HG03064 (cell line): ENCODE measurements around the gene TM9SF4.
"Not testable (repeated sequence)": the region's sequence is repeated elsewhere in the genome, so short reads cannot be mapped to it uniquely, and the experiment has no call there.

Source experiments
- ATAC-seq: cut with Tn5 transposase; IDR thresholded peaks from one replicate; pipeline ENCODE4 v1.9.1; 2021; ENCODE audit warnings: low read depth; ENCODE audit not compliant: unreplicated experiment

Gene TM9SF4

DNA sequence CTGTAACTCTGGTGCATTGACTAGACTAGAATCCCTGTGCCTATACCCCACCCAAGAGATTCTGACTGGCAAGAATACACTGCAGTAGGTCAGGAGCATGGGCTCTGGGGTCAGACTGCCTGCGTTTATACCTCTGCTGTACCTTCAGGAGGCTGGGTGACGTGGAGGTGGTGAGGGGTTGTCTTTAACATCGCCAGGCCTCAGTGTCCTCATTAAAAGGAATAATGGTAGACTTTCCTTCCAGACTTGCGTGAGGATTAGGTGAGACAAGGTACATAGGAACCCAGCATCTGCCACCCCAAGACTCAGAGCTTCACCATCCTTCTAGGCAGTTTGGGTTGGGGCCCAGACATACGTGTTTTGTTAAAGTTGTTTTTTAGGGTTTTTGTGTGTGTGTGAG is 44.3 kb downstream of the TM9SF4 start:
- no peak for ATAC-seq

- no peak for ATAC-seq
These were observed 45.8 kb downstream of the TM9SF4 start for GRCh38 chr20:32155017-32155981.

- ATAC-seq: no peak
These were observed 48.1 kb downstream of the TM9SF4 start for GRCh38 chr20:32157611-32158010.

DNA sequence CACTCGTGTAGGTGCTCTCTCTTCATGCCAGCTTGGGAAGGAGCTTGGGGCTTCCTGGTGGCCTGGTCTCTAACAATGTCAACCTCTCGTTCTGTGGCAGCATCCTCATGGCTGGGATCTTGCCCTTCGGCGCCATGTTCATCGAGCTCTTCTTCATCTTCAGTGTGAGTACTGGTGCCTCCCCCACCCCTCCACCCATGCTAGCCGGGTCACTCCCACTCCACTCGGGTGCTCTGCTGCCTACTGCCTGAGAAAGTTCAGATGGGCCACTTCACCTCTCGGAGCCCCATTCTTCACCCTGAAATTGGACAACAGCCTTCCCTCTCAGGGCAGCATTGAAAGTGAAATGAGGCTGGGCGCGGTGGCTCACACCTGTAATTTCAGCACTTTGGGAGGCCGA is 48.8 kb downstream of the TM9SF4 start:
- no peak for ATAC-seq

DNA sequence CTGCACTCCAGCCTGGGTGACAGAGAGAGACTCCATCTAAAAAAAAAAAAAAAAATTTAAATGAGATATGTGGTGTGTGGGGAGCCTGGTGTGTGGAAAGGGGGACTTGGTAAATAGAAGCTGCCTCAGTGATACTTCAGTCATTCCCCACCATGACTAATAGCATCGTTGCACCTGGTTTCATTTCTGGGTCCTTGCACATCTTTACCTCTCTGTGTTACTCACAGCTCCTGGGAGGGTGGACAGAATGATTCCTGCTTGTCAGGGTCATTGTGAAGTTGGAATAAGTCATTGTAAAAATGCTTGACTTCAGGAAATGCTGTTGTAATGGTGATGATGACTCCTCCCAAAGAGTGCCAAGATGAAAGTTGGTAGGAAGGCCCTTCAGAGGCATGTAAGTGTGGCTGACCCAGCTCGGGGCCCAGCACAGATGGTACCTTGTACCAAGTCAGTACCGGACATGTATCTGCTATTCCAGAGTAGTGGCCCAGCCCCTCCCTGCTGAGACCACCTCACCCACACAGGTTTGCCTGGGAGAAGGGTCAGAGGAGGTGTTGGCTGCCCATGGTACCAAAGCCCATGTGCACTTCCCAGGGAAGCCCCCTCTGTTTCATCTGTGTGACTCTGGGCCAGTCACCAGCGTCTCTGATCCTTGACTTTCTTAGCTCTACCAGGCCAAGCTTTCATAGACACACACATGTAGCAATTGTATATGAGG is 49.6 kb downstream of the TM9SF4 start:
- no peak for ATAC-seq

DNA sequence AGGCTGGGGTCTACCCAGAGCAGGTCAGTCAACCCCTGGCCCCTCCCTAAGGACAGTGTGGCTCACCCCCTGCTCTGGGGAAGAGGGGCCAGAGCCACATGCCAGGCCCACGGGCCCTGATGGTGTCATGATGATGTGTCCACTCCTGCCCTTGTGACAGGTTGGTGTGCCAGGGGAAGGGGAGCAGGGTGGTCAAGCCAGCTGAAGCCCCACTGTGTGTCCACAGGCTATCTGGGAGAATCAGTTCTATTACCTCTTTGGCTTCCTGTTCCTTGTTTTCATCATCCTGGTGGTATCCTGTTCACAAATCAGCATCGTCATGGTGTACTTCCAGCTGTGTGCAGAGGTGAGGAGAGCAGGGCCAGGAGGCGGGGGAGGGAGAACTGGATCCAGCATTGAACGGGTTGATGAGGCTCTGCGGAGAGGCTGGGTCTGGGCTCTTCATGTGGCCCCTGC is 50.3 kb downstream of the TM9SF4 start:
- no peak for ATAC-seq

DNA sequence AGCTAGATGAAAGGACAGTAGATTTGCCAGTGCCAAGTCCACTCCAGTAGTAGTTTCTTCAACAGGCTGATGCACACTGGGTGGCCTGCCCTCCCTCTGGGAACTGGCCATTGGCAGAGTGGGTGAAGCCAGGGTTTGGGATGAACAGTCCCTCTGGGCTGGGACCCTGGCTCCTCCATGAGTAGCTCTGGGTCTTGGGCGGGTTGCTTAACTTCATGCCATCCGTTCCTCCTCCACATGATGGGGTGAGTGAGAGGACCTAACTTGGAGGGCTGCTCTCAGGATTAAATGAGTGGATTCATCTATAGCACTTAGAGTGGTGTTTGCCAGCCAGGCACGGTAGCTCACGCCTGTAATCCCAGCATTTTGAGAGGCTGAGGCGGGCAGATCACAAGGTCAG is 50.8 kb downstream of the TM9SF4 start:
- ATAC-seq: no peak

DNA sequence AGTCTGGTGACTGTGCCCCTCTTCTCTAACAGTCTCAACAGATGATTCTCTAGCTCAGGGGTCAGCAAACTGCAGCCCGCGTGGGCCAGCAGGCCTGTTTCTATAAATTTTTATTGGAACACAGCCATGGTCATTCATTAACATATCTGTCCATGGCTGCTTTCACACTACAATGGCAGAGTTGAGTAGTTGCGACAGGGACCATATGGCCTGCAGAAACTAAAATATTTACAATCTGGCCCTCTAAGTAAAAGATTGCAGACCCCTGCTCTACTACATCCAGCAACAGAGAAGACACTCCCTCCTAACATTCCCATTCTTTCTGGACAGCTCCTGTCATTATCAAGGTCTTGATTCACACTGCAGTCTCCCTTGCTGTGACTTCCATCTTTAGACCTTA is 52.8 kb downstream of the TM9SF4 start:
- ATAC-seq: no peak

DNA sequence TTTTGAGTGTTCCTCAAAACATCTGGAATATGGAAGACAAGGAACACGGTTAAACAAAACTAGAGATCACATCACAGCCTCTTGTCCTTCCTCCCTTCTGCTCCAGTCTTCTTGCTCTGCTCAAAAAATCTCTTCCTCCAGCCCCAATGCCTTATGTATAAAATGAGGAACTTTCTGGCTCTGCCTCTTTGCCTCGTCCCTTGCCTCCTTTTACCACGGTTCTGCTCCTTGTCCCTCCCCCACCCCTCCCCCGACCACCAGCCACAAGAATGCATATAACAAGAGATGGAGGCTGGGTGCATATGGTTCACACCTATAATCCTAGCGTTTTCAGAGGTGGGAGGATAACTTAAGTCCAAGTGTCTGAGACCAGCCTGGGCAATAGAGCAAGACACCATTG is 54.4 kb downstream of the TM9SF4 start:
- no peak for ATAC-seq

- ATAC-seq: no peak
These were observed 55.6 kb downstream of the TM9SF4 start for GRCh38 chr20:32164984-32165735.

DNA sequence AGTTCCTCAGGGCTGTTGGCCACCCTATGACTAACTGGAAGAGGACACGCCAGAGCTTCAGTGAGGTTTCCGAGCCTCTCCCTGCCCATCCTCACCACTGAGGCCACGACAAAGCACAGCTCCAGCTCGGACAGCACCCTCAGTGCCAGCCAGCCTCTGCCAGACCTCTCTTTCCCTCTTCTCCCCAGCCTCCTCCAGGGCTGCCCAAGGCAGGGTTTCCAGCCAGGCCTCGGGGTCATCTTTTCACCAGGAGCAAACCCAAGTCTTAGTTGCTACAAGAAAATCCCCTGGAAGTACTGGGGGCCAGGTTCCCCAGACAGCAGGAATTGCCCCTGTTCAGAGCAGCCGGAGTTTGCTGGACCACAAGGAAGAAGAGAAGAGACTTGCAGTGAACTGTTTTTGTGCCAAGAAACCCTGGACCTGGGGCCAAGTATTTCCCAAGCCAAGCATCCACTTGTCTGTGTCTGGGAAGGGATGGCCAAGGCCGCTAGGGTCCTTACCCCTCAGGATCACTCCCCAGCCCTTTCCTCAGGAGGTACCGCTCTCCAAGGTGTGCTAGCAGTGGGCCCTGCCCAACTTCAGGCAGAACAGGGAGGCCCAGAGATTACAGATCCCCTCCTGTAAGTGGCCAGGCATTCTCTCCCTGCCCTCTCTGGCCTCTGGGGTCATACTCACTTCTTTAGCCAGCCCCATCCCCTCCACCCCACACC is 56.5 kb downstream of the TM9SF4 start:
- no peak for ATAC-seq

DNA sequence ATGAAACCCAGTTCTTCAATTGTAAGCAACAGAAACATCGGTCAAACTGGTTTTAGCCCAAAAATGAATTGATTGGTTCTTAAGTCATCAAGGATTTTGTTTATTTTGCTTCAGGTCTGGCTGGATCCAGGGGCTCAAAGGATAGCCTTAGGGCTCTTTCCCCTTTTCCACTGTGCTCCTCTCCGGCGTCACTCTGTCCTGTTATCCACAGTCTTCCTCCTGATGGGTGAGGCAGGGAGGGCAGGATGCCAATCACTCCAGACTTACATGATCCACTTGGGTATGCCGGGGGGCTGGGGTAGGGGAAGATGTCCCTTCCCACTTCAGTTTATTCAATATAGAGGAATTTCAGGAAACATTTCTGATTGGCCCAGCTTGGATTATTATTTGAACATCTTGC is 58.0 kb downstream of the TM9SF4 start:
- ATAC-seq: no peak

GRCh38 chr20:32168184-32168910 is 58.8 kb downstream of the TM9SF4 start:
- no peak for ATAC-seq

- ATAC-seq: not testable (repeated sequence)
These were observed 68.2 kb downstream of the TM9SF4 start for GRCh38 chr20:32177696-32178095.

DNA sequence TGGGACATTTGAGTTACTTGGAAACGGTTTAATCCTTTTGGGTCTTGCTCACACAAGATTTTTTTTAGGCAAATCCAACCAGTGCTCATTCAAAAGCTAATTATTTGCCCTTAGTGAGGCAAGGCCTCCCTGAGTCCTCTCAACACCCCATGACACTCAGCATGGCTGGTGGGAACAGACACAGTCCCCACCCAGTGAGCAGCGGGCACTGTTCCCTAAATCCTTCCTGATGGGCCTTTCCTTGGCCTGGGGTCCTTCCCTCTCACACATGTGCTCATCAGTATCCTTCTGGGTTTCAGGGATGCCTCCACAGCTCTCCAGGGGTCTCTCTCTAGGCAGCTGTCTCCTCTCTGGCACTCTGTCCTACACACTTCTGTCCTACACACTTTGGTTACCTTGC is 70.0 kb downstream of the TM9SF4 start:
- ATAC-seq: no peak

DNA sequence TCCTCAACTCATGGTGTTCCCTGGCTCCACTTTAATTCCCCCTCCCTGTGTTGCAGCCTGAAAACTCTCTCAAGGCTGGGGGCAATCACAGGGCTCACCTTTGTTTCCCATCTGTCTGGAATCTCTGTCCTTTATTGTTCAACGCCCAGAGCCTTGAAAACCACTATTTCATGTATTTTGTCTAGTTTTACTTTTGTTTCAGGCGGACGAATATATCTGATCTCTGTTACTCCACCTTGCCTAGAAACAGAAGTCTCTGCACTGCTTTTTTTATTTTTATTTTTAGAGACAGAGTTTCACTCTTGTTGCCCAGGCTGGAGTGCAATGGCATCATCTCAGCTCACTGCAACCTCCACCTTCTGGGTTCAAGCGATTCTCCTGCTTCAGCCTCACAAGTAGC is 70.4 kb downstream of the TM9SF4 start:
- ATAC-seq: no peak

GRCh38 chr20:32181606-32182005 is 72.1 kb downstream of the TM9SF4 start:
- no peak for ATAC-seq

DNA sequence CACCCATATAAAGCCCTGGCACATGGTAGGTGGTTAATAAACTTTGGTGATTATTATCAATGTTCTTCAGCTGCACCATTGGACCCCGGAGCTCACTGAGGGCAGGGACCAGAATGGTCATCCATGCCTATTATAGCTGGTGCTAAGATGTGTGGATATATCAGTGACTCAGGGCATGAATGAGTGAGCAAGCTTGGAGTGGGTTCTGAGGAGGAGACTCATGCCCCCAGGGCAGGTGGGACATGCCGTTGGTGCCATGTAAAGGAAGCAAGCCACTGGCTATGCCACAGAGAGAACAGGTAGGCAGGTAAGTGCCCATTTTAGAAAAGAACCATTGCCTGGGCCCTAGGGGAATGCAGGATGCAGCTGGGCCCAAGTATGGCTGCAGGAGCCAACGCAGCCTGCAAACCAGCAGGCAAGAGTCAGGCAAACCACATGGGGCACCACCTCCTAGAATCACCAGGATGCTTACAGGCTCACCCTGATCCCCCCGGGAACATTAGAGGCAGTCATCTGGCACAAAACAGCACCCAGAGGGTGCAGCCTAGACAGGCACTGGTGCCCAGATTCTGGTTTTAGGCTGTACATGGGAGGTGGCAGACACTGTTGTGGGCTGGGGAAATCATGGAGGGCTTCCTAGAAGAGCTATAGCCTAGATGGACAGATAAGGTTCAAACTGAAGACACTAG is 74.6 kb downstream of the TM9SF4 start:
- ATAC-seq: no peak

DNA sequence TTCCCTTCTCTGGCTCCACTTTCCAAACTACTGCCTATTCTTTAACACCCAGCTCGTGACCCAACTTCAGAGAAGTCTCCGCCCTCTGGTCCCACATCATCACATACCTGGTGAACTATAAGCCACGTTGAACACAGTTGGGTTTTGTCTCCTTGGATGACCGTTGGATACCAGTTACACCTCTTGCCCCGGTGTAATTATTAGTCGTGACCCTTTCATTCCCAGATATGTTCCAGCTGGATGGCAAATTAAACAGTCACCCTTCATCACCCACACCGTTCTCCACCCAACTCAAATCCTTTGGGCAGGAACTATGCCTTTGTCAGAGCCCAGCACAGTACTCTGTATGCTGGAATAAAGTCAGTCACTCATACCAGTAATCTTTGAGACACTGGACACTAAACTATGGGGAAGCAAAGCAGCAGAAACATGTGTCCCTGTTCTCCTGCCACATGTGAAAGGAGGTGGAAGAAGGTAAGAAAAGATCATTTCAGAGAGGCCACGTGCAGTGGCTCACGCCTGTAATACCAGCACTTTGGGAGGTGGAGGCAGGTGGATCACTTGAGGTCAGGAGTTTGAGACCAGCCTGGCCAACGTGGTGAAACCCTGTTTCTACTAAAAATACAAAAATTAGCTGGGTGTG is 75.6 kb downstream of the TM9SF4 start:
- no peak for ATAC-seq
